Fibroblast of lung (primary cell): ENCODE data around the gene ENG.

Experiments
- EZH2 ChIP-seq: IDR thresholded peaks from 2 replicates; pipeline ENCODE4 v1.5.1; 2012; ENCODE audit warnings: low read length, control low read depth, mild to moderate bottlenecking; ENCODE audit errors: missing control alignments
- TF ChIP-seq, protein P1 (sequence below), 2 donors: IDR thresholded peaks in 1 of 2; conservative IDR thresholded peaks in 1 of 2; 1 replicate in 1 of 2; 2 replicates in 1 of 2; pipeline ENCODE4 v1.5.1; 2011 to 2012; ENCODE audit warnings: low read length in 2 of 2, control low read depth in 1 of 2, inconsistent platforms in 1 of 2, low read depth in 1 of 2, mild to moderate bottlenecking in 1 of 2

DNA sequence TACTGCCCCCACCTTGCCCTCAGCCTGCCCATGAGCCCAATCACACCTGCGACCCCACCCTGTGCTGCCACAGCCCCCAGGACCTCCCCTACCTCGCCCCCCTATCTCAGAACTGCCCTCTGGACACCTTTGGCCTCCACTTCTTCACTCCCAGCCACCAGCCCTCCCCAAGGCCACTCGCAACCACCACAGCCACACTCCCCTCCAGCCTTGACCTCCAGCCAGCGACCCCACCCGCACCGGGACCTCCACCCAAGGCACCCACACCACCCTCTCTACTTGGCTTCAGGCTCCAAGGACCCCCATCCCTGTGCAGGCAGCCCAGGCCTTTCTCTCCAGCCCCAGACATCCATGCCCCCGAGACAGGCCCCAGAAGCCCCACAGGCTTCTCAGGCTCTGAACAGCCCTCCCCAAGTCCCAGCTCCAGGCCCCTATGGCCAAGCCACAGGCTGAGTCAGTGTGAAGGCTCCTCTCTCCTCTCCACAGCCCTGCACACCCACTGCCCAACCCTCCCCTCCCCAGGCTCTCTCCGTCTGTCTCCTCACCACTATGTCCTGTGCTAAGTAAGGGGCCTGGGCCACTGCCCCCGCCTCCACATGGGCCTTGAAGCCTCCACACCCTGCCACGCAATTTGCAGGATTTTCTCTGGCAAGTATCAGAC is 21.0 kb upstream of the ENG start:
- TF ChIP-seq, protein P1, sequence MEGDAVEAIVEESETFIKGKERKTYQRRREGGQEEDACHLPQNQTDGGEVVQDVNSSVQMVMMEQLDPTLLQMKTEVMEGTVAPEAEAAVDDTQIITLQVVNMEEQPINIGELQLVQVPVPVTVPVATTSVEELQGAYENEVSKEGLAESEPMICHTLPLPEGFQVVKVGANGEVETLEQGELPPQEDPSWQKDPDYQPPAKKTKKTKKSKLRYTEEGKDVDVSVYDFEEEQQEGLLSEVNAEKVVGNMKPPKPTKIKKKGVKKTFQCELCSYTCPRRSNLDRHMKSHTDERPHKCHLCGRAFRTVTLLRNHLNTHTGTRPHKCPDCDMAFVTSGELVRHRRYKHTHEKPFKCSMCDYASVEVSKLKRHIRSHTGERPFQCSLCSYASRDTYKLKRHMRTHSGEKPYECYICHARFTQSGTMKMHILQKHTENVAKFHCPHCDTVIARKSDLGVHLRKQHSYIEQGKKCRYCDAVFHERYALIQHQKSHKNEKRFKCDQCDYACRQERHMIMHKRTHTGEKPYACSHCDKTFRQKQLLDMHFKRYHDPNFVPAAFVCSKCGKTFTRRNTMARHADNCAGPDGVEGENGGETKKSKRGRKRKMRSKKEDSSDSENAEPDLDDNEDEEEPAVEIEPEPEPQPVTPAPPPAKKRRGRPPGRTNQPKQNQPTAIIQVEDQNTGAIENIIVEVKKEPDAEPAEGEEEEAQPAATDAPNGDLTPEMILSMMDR (conservative IDR thresholded peaks at IDR 0.05 in 1 of 2, IDR thresholded peaks at IDR 0.05 in 1 of 2; ENCODE audit: low read depth in 1 of 2, low read length in 2 of 2): no peak
- no peak for TF ChIP-seq EZH2
